Measurements from ENCODE around the gene DOCK10. TPM values are rescaled to one million over a fixed set of nuclear protein-coding genes. Genes with fewer than 3 reads are reported as not detected.
A peak's percentile ranks its signal among the peaks of the same experiment; 100 is the strongest.

Gene DOCK10
- total and polyA plus RNA-seq, 2 donors (not counting 1 experiment from before 2014, with no cell fraction given) = 49.5 to 139 TPM

DNA sequence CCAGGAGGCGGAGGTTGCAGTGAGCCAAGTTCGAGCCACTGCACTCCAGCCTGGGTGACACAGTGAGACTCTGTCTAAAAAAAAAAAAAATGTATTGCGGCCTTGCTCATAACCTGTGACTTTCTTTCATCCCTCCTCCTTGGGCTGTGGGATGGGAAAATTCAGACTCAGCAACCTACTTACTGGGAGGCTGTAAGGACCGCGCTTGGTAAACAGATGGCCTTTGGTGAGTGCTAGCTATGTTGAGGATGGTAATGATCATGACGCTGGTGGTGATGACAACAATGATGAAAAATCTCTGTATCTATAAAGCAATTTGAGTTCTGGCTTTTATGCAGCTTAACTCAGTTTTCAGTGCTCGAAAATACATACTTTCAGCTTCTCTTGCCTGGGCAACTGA lies 261.4 kb downstream of the DOCK10 start:
- no peak for ATAC-seq (ENCODE audit: low read depth)
- no peaks in the 10 kb centered on the region for H3K27me3 ChIP-seq (replicated peaks in 1 of 4; ENCODE audit: control extremely low read depth in 1 of 4, control insufficient read depth in 3 of 4, insufficient read depth in 4 of 4, low read length in 3 of 4)
- no peaks in the 10 kb centered on the region for H3K9me3 Mint-ChIP-seq (ENCODE audit: insufficient read depth)
- H3K36me3 ChIP-seq (replicated peaks in 1 of 2; ENCODE audit: control extremely low read depth in 1 of 2, control insufficient read depth in 1 of 2, extremely low read depth in 1 of 2, insufficient read depth in 2 of 2, low read length in 1 of 2) = peaks cover 12 to 48% of the 10 kb centered on the region in 2 experiments
- no peak overlapping the region for H3K4me3 Mint-ChIP-seq
- no peaks in the 10 kb centered on the region for H3K9me3 ChIP-seq (ENCODE audit: control extremely low read depth in 1 of 3, control insufficient read depth in 2 of 3, insufficient read depth in 1 of 3, low read length in 2 of 3)
- no peak overlapping the region for H3K4me2 ChIP-seq (replicated peaks; ENCODE audit: low read depth, low read length, poor library complexity, severe bottlenecking)
- no peaks in the 10 kb centered on the region for H3K27me3 Mint-ChIP-seq
- H2AFZ ChIP-seq (ENCODE audit: insufficient read depth, low read depth, low read length, poor library complexity, severe bottlenecking) = no peak overlapping the region
- no peaks in the 10 kb centered on the region for H4K20me1 ChIP-seq (ENCODE audit: control insufficient read depth, insufficient read depth, low read length, poor library complexity, severe bottlenecking)
- no peaks in the 10 kb centered on the region for H3K4me1 Mint-ChIP-seq
- no peak overlapping the region for H3K4me3 ChIP-seq (ENCODE audit: control extremely low read depth in 1 of 5, extremely low read depth in 1 of 5, insufficient read depth in 1 of 5, low read depth in 2 of 5, low read length in 4 of 5)
- 88% methylated on average over 2 of the region's 7 CpGs for WGBS (ENCODE audit: insufficient coverage)
- CTCF ChIA-PET = interaction anchor here (0.7 to 5.2 kb wide), 14 partner anchors 39 to 430 kb away, joined by 3 to 28 read pairs (median 4); no protein-coding TSS in a partner anchor
- H3K4me1 ChIP-seq (ENCODE audit: control insufficient read depth in 2 of 2, insufficient read depth in 2 of 2, low read length in 2 of 2) = no peaks in the 10 kb centered on the region
- intact Hi-C loops (cut with micrococcal nuclease) = no loop called here
- TF ChIP-seq, protein P1, sequence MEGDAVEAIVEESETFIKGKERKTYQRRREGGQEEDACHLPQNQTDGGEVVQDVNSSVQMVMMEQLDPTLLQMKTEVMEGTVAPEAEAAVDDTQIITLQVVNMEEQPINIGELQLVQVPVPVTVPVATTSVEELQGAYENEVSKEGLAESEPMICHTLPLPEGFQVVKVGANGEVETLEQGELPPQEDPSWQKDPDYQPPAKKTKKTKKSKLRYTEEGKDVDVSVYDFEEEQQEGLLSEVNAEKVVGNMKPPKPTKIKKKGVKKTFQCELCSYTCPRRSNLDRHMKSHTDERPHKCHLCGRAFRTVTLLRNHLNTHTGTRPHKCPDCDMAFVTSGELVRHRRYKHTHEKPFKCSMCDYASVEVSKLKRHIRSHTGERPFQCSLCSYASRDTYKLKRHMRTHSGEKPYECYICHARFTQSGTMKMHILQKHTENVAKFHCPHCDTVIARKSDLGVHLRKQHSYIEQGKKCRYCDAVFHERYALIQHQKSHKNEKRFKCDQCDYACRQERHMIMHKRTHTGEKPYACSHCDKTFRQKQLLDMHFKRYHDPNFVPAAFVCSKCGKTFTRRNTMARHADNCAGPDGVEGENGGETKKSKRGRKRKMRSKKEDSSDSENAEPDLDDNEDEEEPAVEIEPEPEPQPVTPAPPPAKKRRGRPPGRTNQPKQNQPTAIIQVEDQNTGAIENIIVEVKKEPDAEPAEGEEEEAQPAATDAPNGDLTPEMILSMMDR (IDR thresholded peaks at IDR 0.05) = no peak
- no peak for TF ChIP-seq EZH2 (IDR thresholded peaks at IDR 0.05; ENCODE audit: borderline replicate concordance, insufficient read depth, low read depth, low read length, poor library complexity, severe bottlenecking)
- POLR2A ChIA-PET = no interaction called here
- H3K27ac Mint-ChIP-seq = peak overlapping the region; percentile 4
- no peak for DNase-seq
- no peak overlapping the region for H3K9ac ChIP-seq (ENCODE audit: low read length)
- no peaks in the 10 kb centered on the region for H3K79me2 ChIP-seq (ENCODE audit: control insufficient read depth, insufficient read depth, low read length)
- H3K27ac ChIP-seq (ENCODE audit: low read length in 2 of 2) = no peak overlapping the region

DNA sequence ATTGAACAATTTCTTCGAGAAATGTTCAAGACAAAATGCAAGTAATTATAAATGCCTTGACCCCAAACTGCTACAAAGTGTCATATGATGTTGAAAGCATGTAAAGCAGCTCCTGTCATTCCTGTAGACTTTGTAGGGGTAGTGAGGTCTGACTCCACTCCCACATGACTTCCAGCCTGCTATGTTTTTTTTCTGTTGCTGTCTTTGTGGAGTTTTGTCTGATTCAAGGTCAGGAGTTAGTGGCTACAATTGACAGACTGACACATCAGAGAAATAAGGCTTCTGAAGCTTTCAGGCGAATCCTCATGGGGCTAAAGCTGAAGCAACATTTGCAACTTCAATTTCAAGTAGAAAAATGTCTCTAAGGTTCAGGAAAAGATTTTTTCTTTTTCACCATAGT lies 262.2 kb downstream of the DOCK10 start:
- peaks cover 12 to 46% of the 10 kb centered on the region in 2 experiments for H3K36me3 ChIP-seq (replicated peaks in 1 of 2; ENCODE audit: control extremely low read depth in 1 of 2, control insufficient read depth in 1 of 2, extremely low read depth in 1 of 2, insufficient read depth in 2 of 2, low read length in 1 of 2)
- H2AFZ ChIP-seq (ENCODE audit: insufficient read depth, low read depth, low read length, poor library complexity, severe bottlenecking) = no peak overlapping the region
- Mint-ChIP-seq H3K4me1 (no peaks in the 10 kb centered on the region), H3K9me3 (ENCODE audit: insufficient read depth) (no peaks in the 10 kb centered on the region), H3K27ac (peak overlapping the region; percentile 37), H3K4me3 (no peak overlapping the region), H3K27me3 (no peaks in the 10 kb centered on the region)
- no peak overlapping the region for H3K4me3 ChIP-seq (ENCODE audit: control extremely low read depth in 1 of 5, extremely low read depth in 1 of 5, insufficient read depth in 1 of 5, low read depth in 2 of 5, low read length in 4 of 5)
- DNase-seq (no peak), ATAC-seq (ENCODE audit: low read depth) (no peak)
- H3K9me3 ChIP-seq (ENCODE audit: control extremely low read depth in 1 of 3, control insufficient read depth in 2 of 3, insufficient read depth in 1 of 3, low read length in 2 of 3) = no peaks in the 10 kb centered on the region
- H3K79me2 ChIP-seq (ENCODE audit: control insufficient read depth, insufficient read depth, low read length) = no peaks in the 10 kb centered on the region
- no peak overlapping the region for H3K4me2 ChIP-seq (replicated peaks; ENCODE audit: low read depth, low read length, poor library complexity, severe bottlenecking)
- no peak for TF ChIP-seq EZH2 (IDR thresholded peaks at IDR 0.05; ENCODE audit: borderline replicate concordance, insufficient read depth, low read depth, low read length, poor library complexity, severe bottlenecking)
- TF ChIP-seq, protein P1 (IDR thresholded peaks at IDR 0.05) = no peak
- intact Hi-C loops (cut with micrococcal nuclease) = no loop called here
- no CpG with 5 or more reads among the region's 2 CpGs for WGBS (ENCODE audit: insufficient coverage)
- no peak overlapping the region for H3K27ac ChIP-seq (ENCODE audit: low read length in 2 of 2)
- H3K4me1 ChIP-seq (ENCODE audit: control insufficient read depth in 2 of 2, insufficient read depth in 2 of 2, low read length in 2 of 2) = no peaks in the 10 kb centered on the region
- POLR2A ChIA-PET = no interaction called here
- CTCF ChIA-PET = interaction anchor here (0.7 to 5.2 kb wide), 6 partner anchors 115 to 425 kb away, joined by 3 to 28 read pairs (median 5); no protein-coding TSS in a partner anchor
- no peaks in the 10 kb centered on the region for H4K20me1 ChIP-seq (ENCODE audit: control insufficient read depth, insufficient read depth, low read length, poor library complexity, severe bottlenecking)
- no peaks in the 10 kb centered on the region for H3K27me3 ChIP-seq (replicated peaks in 1 of 4; ENCODE audit: control extremely low read depth in 1 of 4, control insufficient read depth in 3 of 4, insufficient read depth in 4 of 4, low read length in 3 of 4)
- H3K9ac ChIP-seq (ENCODE audit: low read length) = no peak overlapping the region
